ENCODE results near the gene PPT2.

- TF ChIP-seq EZH2 (IDR thresholded peaks at IDR 0.05; ENCODE audit: borderline replicate concordance) (no peak), CTCF (IDR thresholded peaks at IDR 0.05; ENCODE audit: poor library complexity) (no peak), EZH2phosphoT487 (IDR thresholded peaks at IDR 0.05; ENCODE audit: low read depth, severe bottlenecking, unreplicated experiment) (no peak)
These were observed 15.1 kb downstream of the PPT2 start for GRCh38 chr6:32168807-32169591.
